NOMO-1 treated with dmso at 0.1 percent for 144 hours (cell line): ENCODE data around the gene PLA2G2C.
A peak's percentile ranks its signal among the peaks of the same experiment; 100 is the strongest.

Experiments
- DNase-seq: peaks from one replicate; lab custom pipeline; 2025; ENCODE audit not compliant: unreplicated experiment; lab: John Stamatoyannopoulos, UW

Gene PLA2G2C

GRCh38 chr1:20209471-20209870 is 23.2 kb upstream of the PLA2G2C start:
- no peak for DNase-seq

GRCh38 chr1:20207546-20207945 is 21.2 kb upstream of the PLA2G2C start:
- no peak for DNase-seq

GRCh38 chr1:20202166-20202565 is 15.8 kb upstream of the PLA2G2C start:
- no peak for DNase-seq

GRCh38 chr1:20200966-20201365 is 14.6 kb upstream of the PLA2G2C start:
- peak; percentile 16 for DNase-seq

DNA sequence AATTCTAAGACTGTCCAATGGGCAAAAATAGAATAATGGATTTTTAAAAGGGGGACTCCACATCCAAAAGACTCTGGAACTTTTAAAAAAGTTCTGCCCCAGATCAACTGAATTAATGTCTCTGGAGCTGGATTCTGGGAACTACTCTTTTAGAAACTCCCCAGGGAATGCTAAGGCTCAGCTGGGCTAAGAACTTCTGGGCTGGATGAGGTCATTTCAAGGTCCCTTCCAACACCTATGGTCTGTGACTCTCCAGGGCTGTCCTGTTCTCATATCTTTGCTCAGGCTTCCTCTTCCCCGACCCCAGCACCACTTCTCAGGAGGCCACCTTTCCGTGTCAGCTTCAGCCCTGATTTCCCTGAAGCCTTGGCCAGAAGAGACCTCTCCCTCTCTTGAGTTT is 13.5 kb upstream of the PLA2G2C start:
- no peak for DNase-seq

- no peak for DNase-seq
Measured at GRCh38 chr1:20199403-20199802, 13.1 kb upstream of the PLA2G2C start.

DNA sequence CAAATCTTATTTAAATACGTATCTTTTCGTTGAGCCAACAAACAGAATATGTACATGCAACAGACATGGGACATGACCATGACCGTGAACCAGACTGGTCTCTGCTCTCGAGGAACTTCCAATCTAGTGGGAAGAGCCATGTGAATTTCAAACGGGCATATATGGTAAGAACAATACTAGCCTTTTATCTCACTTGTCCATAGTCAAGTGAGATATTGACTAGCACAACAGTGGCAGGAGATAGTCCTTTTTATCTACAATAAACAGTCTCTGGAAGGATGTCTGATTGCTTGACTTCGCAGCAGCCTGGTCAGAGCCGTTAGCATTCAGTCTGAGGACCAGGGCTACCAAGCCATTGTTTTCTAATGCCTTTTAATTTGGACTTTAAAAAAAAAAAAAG is 12.6 kb upstream of the PLA2G2C start:
- no peak for DNase-seq

GRCh38 chr1:20198296-20198695 is 12.0 kb upstream of the PLA2G2C start:
- no peak for DNase-seq

GRCh38 chr1:20197329-20197791 is 11.0 kb upstream of the PLA2G2C start:
- no peak for DNase-seq

GRCh38 chr1:20195462-20195780 is 9.1 kb upstream of the PLA2G2C start:
- DNase-seq: no peak

DNA sequence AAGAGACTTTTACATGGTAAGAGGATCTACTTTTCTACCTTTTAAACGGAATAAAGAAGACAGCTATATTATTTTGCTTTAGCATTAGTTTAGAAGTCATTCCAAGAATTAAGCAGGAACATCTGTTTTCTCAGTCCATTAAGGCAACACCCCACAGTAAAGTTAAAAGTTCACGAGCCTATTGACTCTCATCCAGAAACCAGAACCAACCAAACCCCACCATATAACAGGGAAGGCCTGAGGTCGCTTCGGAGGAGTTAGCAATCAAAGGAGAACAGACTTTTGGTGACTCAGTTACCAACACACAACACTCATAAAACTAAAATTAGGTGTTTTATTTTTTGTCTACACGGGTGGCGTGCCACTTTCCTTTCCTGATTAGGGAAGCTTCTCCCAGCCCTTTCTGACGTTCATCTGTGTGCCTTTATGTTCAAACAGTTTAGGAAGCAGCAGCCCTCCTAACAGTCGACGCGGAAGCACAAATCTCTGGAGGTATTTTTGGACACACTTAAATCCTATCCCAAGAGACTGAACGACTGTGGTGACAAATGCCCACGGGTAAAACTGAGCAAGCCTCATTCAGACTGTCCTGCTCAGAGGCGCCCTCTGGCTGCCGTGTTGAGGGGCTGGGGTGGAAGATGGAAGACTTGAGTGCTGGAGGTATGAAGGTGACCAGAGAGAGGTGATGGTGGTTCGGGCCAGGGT is 8.6 kb upstream of the PLA2G2C start:
- DNase-seq: peak; percentile 75

DNA sequence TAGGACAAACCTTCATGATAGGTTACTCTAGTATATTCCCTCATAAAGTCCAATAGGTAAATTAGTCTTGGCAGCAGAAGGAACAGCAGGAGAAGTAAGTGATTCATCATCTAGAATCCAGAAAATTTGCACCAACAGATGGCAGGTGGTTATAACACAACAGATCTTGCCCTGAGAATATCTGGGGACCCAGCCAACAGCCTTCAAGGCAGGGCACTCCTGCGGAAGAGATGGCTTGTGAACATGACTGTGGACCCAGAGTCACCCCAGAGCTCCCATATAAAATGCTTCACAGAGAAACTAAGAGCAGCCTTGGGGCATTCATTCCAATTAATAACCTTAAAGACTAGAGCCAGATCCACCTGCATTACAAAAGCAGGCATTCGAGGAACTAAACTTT is 7.9 kb upstream of the PLA2G2C start:
- DNase-seq: no peak

DNA sequence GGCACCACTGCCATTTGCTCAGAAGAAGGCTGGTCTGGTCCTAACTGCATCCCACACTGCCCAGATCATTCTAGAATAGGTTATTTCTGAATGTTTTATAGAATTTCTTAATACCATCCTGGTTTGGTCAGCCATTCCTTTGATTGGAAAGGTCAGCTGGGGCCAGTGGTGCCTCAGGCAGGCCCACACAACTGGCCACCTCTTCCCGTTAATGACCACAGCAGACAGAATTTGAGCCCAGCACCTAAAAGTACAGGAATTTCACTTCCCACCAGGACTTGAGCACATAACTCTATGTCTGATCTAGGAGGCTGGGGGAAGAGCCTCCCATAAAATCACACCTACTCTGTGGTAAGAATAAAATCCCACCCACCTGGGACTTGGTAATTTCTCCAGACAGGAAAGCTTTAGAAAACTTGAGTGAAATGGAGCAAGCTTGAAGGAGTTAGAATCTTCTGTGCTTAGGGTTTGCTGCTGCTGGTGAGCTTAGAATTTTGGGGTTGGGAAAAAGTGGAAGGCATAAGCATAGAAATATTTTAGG is 6.6 kb upstream of the PLA2G2C start:
- DNase-seq: no peak

DNA sequence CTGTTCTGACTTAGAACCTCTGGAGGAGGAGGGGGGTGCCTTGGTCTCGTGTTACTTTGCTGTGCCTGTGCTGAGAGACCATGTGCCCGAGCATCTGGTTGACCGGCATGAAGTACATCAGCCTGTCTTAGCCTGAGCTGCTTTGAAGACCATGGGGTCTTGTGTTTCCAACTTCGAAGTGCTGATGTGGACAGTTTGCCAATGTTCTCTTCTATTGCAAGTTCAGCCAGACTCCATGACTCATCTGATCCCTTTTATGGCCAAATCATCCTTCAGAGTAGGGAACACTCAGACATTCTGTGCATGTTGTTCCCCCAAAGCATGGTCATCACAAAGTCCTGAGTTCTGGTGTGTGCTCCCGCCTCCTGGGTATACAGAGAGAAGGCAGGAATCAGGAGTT is 6.0 kb upstream of the PLA2G2C start:
- DNase-seq: no peak

DNA sequence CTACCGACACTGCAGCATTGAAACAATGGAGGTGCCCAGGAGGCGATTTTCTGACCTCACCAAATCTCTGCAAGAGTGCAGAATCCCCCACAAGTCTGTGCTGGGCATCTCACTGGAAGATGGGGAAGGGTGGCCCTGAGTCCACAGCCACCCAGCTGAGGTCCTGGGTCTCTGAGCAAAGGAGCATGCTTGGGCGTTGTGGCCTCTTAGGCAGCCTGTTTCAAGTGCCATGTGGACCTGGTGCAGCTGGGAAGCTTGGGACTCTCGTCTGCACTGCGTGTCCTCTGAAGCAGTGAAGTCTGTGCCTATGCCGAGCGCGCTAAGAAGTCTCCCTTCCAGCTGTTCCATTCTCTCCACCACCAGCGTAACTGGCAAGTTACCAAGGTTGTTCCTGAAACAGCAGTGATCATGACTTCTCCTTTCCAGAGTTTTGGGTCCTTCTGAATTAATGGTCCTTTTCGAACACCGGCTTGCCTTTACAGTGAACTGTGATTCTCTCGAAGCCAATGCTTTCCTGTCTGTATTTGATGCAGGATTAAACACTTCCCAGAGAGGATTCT is 5.0 kb upstream of the PLA2G2C start:
- DNase-seq: no peak

DNA sequence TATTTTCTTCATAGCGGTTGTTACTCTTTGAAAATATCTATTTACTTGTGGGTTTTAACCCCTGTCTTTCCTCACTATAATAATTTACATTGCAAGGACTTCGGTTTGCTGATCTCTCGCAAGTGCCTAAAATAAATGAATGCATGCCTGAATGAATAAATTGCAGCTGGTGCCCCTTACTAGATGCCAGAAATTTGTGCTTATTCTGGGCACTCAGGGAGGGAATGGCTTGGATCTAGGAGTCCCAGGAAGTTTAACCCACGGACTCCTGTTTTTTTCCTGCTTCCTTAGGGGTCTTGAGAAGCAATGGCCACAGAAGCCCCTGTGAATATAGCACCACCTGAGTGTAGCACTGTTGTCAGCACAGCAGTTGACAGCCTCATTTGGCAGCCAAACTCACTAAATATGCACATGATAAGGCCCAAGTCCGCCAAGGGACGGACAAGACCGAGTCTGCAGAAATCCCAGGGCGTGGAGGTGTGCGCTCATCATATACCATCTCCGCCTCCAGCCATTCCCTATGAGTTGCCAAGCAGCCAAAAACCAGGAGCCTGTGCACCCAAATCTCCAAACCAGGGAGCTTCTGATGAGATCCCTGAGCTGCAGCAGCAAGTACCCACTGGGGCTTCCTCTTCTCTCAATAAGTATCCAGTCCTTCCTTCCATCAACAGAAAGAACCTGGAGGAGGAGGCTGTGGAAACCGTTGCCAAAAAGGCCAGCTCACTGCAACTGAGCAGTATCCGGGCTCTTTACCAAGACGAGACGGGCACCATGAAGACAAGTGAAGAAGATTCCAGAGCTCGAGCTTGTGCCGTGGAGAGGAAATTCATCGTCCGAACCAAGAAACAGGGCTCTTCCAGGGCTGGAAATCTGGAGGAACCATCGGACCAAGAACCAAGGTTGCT is 4.2 kb upstream of the PLA2G2C start:
- no peak for DNase-seq

GRCh38 chr1:20189664-20190063 is 3.3 kb upstream of the PLA2G2C start:
- no peak for DNase-seq

- no peak for DNase-seq
Measured at GRCh38 chr1:20188455-20188817, 2.1 kb upstream of the PLA2G2C start.

- no peak for DNase-seq
Measured at GRCh38 chr1:20187813-20188454, 1.6 kb upstream of the PLA2G2C start.

- no peak for DNase-seq
Measured at GRCh38 chr1:20187103-20187812, 940 bp upstream of the PLA2G2C start.
